GM21723 (cell line): ENCODE results near the gene SRRT.
"Not testable (repeated sequence)": the region's sequence is repeated elsewhere in the genome, so short reads cannot be mapped to it uniquely, and the experiment has no call there.

Experiments
- ATAC-seq: cut with Tn5 transposase; IDR thresholded peaks from one replicate; pipeline ENCODE4 v1.9.1; 2021; ENCODE audit warnings: mild to moderate bottlenecking, moderate library complexity; ENCODE audit not compliant: unreplicated experiment

Gene SRRT

GRCh38 chr7:100854899-100855298 lies 20.0 kb upstream of the SRRT start:
- ATAC-seq, result not testable (repeated sequence)

GRCh38 chr7:100855515-100855914 lies 19.4 kb upstream of the SRRT start:
- no peak for ATAC-seq

- no peak for ATAC-seq
Observed at GRCh38 chr7:100856871-100857282, 18.0 kb upstream of the SRRT start.

GRCh38 chr7:100859856-100860255 lies 15.0 kb upstream of the SRRT start:
- no peak for ATAC-seq

GRCh38 chr7:100860702-100861615 lies 13.9 kb upstream of the SRRT start:
- no peak for ATAC-seq

- no peak for ATAC-seq
Observed at GRCh38 chr7:100861616-100861985, 13.3 kb upstream of the SRRT start.

- ATAC-seq, result no peak
Observed at GRCh38 chr7:100863406-100863950, 11.4 kb upstream of the SRRT start.

- ATAC-seq, result no peak
Observed at GRCh38 chr7:100864263-100864845, 10.5 kb upstream of the SRRT start.

GRCh38 chr7:100865372-100865911 lies 9.5 kb upstream of the SRRT start:
- no peak for ATAC-seq

- ATAC-seq, result no peak
Observed at GRCh38 chr7:100865938-100866728, 8.8 kb upstream of the SRRT start.

- peak; percentile 10 for ATAC-seq
Observed at GRCh38 chr7:100866729-100867039, 8.2 kb upstream of the SRRT start.

- ATAC-seq, result peak; percentile 57
Observed at GRCh38 chr7:100867040-100867775, 7.7 kb upstream of the SRRT start, which contains the start of gene TRIP6. TRIP6 (plus strand) TSS chr7:100867387; CDS start chr7:100867498, 111 bp downstream.

- ATAC-seq, result no peak
Observed at GRCh38 chr7:100867776-100868485, 7.0 kb upstream of the SRRT start.

GRCh38 chr7:100873599-100874299 lies 1.2 kb upstream of the SRRT start:
- no peak for ATAC-seq

- ATAC-seq, result no peak
Observed at GRCh38 chr7:100874300-100874576, 665 bp upstream of the SRRT start.

- ATAC-seq, result peak; percentile 44
Observed at GRCh38 chr7:100875356-100875751, 451 bp downstream of the SRRT start.

- no peak for ATAC-seq
Observed at GRCh38 chr7:100878013-100878412, 3.1 kb downstream of the SRRT start.

GRCh38 chr7:100878685-100879084 lies 3.8 kb downstream of the SRRT start:
- ATAC-seq, result no peak

GRCh38 chr7:100879685-100880261 lies 4.9 kb downstream of the SRRT start:
- no peak for ATAC-seq
